ENCODE results near the gene GSTA1. TPM values are rescaled to one million over a fixed set of nuclear protein-coding genes. Genes with fewer than 3 reads are reported as not detected.
"Not testable (repeated sequence)": the region's sequence is repeated elsewhere in the genome, so short reads cannot be mapped to it uniquely, and the experiment has no call there.

The GSTA1 gene
- total and polyA plus RNA-seq, 2 experiments from 2014 or later = 0.11 to 0.45 TPM

DNA sequence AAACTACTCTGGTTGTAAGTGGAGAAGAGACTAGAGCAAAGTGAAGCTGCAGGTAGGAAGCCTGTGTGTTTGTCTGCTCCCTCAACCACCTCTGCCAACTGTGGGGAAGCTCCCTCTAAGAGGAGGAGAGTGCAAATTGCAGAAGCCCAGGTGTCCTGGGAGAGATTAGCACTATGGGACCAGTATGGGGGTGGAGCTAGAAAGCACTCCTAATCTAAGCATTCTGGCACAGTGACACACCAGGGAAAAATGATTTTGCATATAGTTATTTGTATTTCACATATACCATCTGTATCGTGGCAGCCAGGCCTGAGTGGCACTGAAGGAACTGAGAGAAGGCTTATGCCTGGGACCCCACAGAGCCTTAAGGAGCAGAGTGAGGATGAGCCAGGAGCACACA, 12.8 kb downstream of the GSTA1 start:
- in situ Hi-C loops (cut with MboI) = no loop called here
- TF ChIP-seq EZH2 (IDR thresholded peaks at IDR 0.05; ENCODE audit: insufficient read depth, poor library complexity, severe bottlenecking) (no peak), EZH2phosphoT487 (IDR thresholded peaks at IDR 0.05; ENCODE audit: insufficient read depth, low read depth) (no peak)
- Histone ChIP-seq H3K4me2 (ENCODE audit: unreplicated experiment) (no peak overlapping the region), H2AFZ (no peak overlapping the region), H3K4me3 (no peak overlapping the region), H3K9me3 (ENCODE audit: low read depth) (no peaks in the 10 kb centered on the region), H3K27ac (no peak overlapping the region), H3K4me1 (ENCODE audit: insufficient read depth) (peaks cover 18% of the 10 kb centered on the region), H3K36me3 (ENCODE audit: low read depth) (no peaks in the 10 kb centered on the region), H4K20me1 (ENCODE audit: insufficient read depth) (no peaks in the 10 kb centered on the region), H3K27me3 (replicated peaks; ENCODE audit: insufficient read depth) (no peaks in the 10 kb centered on the region), H3K79me2 (ENCODE audit: insufficient read depth) (no peaks in the 10 kb centered on the region), H3K9ac (no peak overlapping the region), H3K9me2 (ENCODE audit: insufficient read depth) (no peaks in the 10 kb centered on the region), H3F3A (ENCODE audit: insufficient read depth) (0 out of 2 replicates have a peak, but pooled peaks cover 18% of the 10 kb centered on the region)
- DNase-seq = no peak
- 0% methylated on average over 1 of the region's 1 CpG; no CpG with 5 or more reads in 1 of the 2 experiments for WGBS, 2 experiments (ENCODE audit: low coverage in 1 of 2, low lambda C conversion rate in 2 of 2, missing lambda C conversion rate in 2 of 2)

GRCh38 chr6:52789658-52790057, 14.0 kb downstream of the GSTA1 start:
- not testable (repeated sequence) for H3K79me2 ChIP-seq (ENCODE audit: insufficient read depth); H3K9me2 ChIP-seq (ENCODE audit: insufficient read depth); H3K4me3 ChIP-seq; H4K20me1 ChIP-seq (ENCODE audit: insufficient read depth); H3K9me3 ChIP-seq (ENCODE audit: low read depth); H3K9ac ChIP-seq; H3K27me3 ChIP-seq (replicated peaks; ENCODE audit: insufficient read depth); H3K36me3 ChIP-seq (ENCODE audit: low read depth)
- 56 to 70% methylated on average over 1 of the region's 1 CpG for WGBS, 2 experiments (ENCODE audit: low coverage in 1 of 2, low lambda C conversion rate in 2 of 2, missing lambda C conversion rate in 2 of 2)
- H3K27ac ChIP-seq = peak overlapping the region; percentile 52
- H2AFZ ChIP-seq = peak overlapping the region; percentile 47
- peak overlapping the region; percentile 24 for H3K4me2 ChIP-seq (ENCODE audit: unreplicated experiment)
- H3F3A ChIP-seq (ENCODE audit: insufficient read depth) = 0 out of 2 replicates have a peak, but pooled peaks cover 18% of the 10 kb centered on the region
- H3K4me1 ChIP-seq (ENCODE audit: insufficient read depth) = peaks cover 15% of the 10 kb centered on the region
- peak; percentile 55 for DNase-seq
- in situ Hi-C loops (cut with MboI) = loop anchor here (5.0 kb wide), 1 partner anchor 38 kb away; no protein-coding TSS in a partner anchor

- H3K27me3 ChIP-seq (replicated peaks; ENCODE audit: insufficient read depth) = no peaks in the 10 kb centered on the region
- no peak overlapping the region for H3K4me2 ChIP-seq (ENCODE audit: unreplicated experiment)
- no peak overlapping the region for H3K27ac ChIP-seq
- WGBS, 2 experiments (ENCODE audit: low coverage in 1 of 2, low lambda C conversion rate in 2 of 2, missing lambda C conversion rate in 2 of 2) = 69 to 71% methylated on average over 3 of the region's 3 CpGs
- no peaks in the 10 kb centered on the region for H3K9me3 ChIP-seq (ENCODE audit: low read depth)
- no peak overlapping the region for H3K9ac ChIP-seq
- H3F3A ChIP-seq (ENCODE audit: insufficient read depth) = 0 out of 2 replicates have a peak, but pooled peaks cover 18% of the 10 kb centered on the region
- no peaks in the 10 kb centered on the region for H4K20me1 ChIP-seq (ENCODE audit: insufficient read depth)
- DNase-seq = peak; percentile 9
- no peaks in the 10 kb centered on the region for H3K36me3 ChIP-seq (ENCODE audit: low read depth)
- no peak for TF ChIP-seq EZH2phosphoT487 (IDR thresholded peaks at IDR 0.05; ENCODE audit: insufficient read depth, low read depth)
- TF ChIP-seq EZH2 (IDR thresholded peaks at IDR 0.05; ENCODE audit: insufficient read depth, poor library complexity, severe bottlenecking) = no peak
- no peak overlapping the region for H2AFZ ChIP-seq
- in situ Hi-C loops (cut with MboI) = loop anchor here (5.0 kb wide), 1 partner anchor 39 kb away; no protein-coding TSS in a partner anchor
- peaks cover 14% of the 10 kb centered on the region for H3K4me1 ChIP-seq (ENCODE audit: insufficient read depth)
- H3K79me2 ChIP-seq (ENCODE audit: insufficient read depth) = no peaks in the 10 kb centered on the region
- H3K9me2 ChIP-seq (ENCODE audit: insufficient read depth) = no peaks in the 10 kb centered on the region
- no peak overlapping the region for H3K4me3 ChIP-seq
Observed at GRCh38 chr6:52788478-52788877, 15.1 kb downstream of the GSTA1 start.

DNA sequence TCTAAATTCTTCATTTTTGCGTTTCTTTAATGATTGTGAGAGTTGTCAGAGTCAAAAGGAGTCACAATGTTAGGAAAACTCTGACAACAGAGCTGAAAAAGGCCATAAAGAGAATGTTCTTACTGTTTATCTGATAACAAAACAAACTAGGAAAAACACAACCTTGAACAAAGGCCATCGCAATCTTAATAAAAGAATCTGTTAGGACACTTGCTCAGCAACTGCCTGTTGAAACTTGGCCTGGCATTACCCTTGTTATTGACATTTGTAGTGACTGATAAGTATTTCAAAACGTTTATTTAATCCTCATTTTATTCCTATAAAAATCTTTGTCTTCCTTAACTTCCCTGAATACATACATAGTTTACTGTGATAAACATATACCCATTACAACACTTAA, 15.7 kb downstream of the GSTA1 start:
- in situ Hi-C loops (cut with MboI) = loop anchor here (5.0 kb wide), 1 partner anchor 39 kb away; no protein-coding TSS in a partner anchor
- TF ChIP-seq EZH2 (IDR thresholded peaks at IDR 0.05; ENCODE audit: insufficient read depth, poor library complexity, severe bottlenecking) (no peak), EZH2phosphoT487 (IDR thresholded peaks at IDR 0.05; ENCODE audit: insufficient read depth, low read depth) (no peak)
- H3K4me1 ChIP-seq (ENCODE audit: insufficient read depth) = peaks cover 14% of the 10 kb centered on the region

More for the DNA sequence above, 15.7 kb downstream of the GSTA1 start:
- Histone ChIP-seq H3K9me3 (ENCODE audit: low read depth) (no peaks in the 10 kb centered on the region), H3F3A (ENCODE audit: insufficient read depth) (0 out of 2 replicates have a peak, but pooled peaks cover 18% of the 10 kb centered on the region), H3K36me3 (ENCODE audit: low read depth) (no peaks in the 10 kb centered on the region), H3K9me2 (ENCODE audit: insufficient read depth) (no peaks in the 10 kb centered on the region), H3K27ac (no peak overlapping the region), H3K79me2 (ENCODE audit: insufficient read depth) (no peaks in the 10 kb centered on the region), H4K20me1 (ENCODE audit: insufficient read depth) (no peaks in the 10 kb centered on the region), H2AFZ (no peak overlapping the region), H3K27me3 (replicated peaks; ENCODE audit: insufficient read depth) (no peaks in the 10 kb centered on the region), H3K4me3 (no peak overlapping the region), H3K4me2 (ENCODE audit: unreplicated experiment) (no peak overlapping the region), H3K9ac (no peak overlapping the region)
- 44 to 51% methylated on average over 3 of the region's 3 CpGs for whole genome bisulfite sequencing, 2 experiments (ENCODE audit: low coverage in 1 of 2, low lambda C conversion rate in 2 of 2, missing lambda C conversion rate in 2 of 2)
- no peak for DNase-seq
